GM12878 (cell line): ENCODE results near the gene LRSAM1. TPM values are rescaled to one million over a fixed set of nuclear protein-coding genes. Genes with fewer than 3 reads are reported as not detected.

Experiments used
- ATAC-seq: fragments of 200-7000 bp; cut with Tn5 transposase; 3 replicates; pipeline ENCODE4 v1.9.1; 2020; ENCODE audit warnings: mild to moderate bottlenecking, moderate library complexity
- BruUV-seq: library from RNA; stranded (reverse); fragments of 400-500 nt; replicated peaks from 2 replicates; lab custom pipeline; 2021; lab: Mats Ljungman, UMichigan
- CTCF ChIA-PET: fragments of 300-600 bp; sonication (Branson Sonifier 250); formaldehyde crosslinking; extraction: SDS; loops from one replicate; lab custom pipeline; 2021; ENCODE audit warnings: inconsistent platforms; lab: Yijun Ruan, JAX
- POLR2A ChIA-PET: fragments of 350-600 bp; formaldehyde crosslinking; extraction: SDS; loops from one replicate; lab custom pipeline; 2021; ENCODE audit warnings: inconsistent platforms; lab: Charles Lee
- RAD21 ChIA-PET: fragments of 300-600 bp; sonication (Branson Sonifier 250); formaldehyde crosslinking; loops from one replicate; lab custom pipeline; 2023; ENCODE audit warnings: antibody characterized with exemption; ENCODE audit not compliant: unreplicated experiment; lab: Charles Lee
- SMC1A ChIA-PET: fragments of 300-600 bp; sonication (Branson Sonifier 250); formaldehyde crosslinking; loops from one replicate; lab custom pipeline; 2023; ENCODE audit not compliant: unreplicated experiment, uncharacterized antibody; lab: Charles Lee
- DNase-seq: peaks from one replicate; pipeline ENCODE4 v3.0.0-alpha.2; 2011; ENCODE audit warnings: low read depth, low spot score
- FAIRE-seq: peaks from 3 replicates; lab custom pipeline; 2011; peaks lifted over from hg19 to GRCh38; lab: Jason Lieb, UNC
- H2AFZ ChIP-seq: 2 replicates; pipeline ENCODE4 v1.6.0; 2011; ENCODE audit warnings: low read depth, low read length, control low read depth; ENCODE audit not compliant: control insufficient read depth
- H3K27ac ChIP-seq: 2 replicates; pipeline ENCODE4 v1.5.1; 2011; ENCODE audit warnings: control low read depth; ENCODE audit not compliant: control insufficient read depth, insufficient read depth
- H3K27me3 ChIP-seq, 2 experiments: replicated peaks in 1 of 2; 2 replicates each; pipeline versions ENCODE4 v1.6.0 to v1.6.1; 2011; ENCODE audit warnings: low read length in 1 of 2; ENCODE audit not compliant: control insufficient read depth in 2 of 2, insufficient read depth in 2 of 2
- H3K36me3 ChIP-seq, 2 experiments: 2 replicates each; pipeline ENCODE4 v1.5.1; 2011; ENCODE audit warnings: low read length in 1 of 2; ENCODE audit not compliant: control insufficient read depth in 2 of 2, insufficient read depth in 2 of 2
- H3K4me1 ChIP-seq: 2 replicates; pipeline ENCODE4 v1.6.1; 2011; ENCODE audit warnings: mild to moderate bottlenecking, low read length, moderate library complexity, mixed read lengths; ENCODE audit not compliant: control insufficient read depth, insufficient read depth
- H3K4me2 ChIP-seq: 2 replicates; pipeline ENCODE4 v1.6.0; 2011; ENCODE audit warnings: control low read depth; ENCODE audit not compliant: control insufficient read depth, insufficient read depth
- H3K4me3 ChIP-seq: fragments of 200-600 bp; sonication (generic); 2 replicates; pipeline ENCODE4 v1.5.1; 2016
- H3K79me2 ChIP-seq: 2 replicates; pipeline ENCODE4 v1.6.0; 2011; ENCODE audit warnings: low read length; ENCODE audit not compliant: control insufficient read depth, insufficient read depth
- H3K9ac ChIP-seq: 2 replicates; pipeline ENCODE4 v1.8.0; 2011; ENCODE audit warnings: low read length, control low read depth, mixed read lengths; ENCODE audit not compliant: control insufficient read depth, insufficient read depth
- H3K9me3 ChIP-seq: replicated peaks from 3 replicates; pipeline ENCODE4 v1.5.1; 2011; ENCODE audit warnings: mild to moderate bottlenecking, low read length; ENCODE audit not compliant: control insufficient read depth, insufficient read depth
- H4K20me1 ChIP-seq: 2 replicates; pipeline ENCODE4 v1.6.0; 2011; ENCODE audit not compliant: control insufficient read depth, insufficient read depth
- CEBPB ChIP-seq, 2 experiments: fragments of 150-350 bp in 1 of 2; IDR thresholded peaks; 2 replicates each; pipeline ENCODE4 v1.6.1; 2012 to 2014; ENCODE audit warnings: low read depth in 2 of 2, low read length in 2 of 2, borderline replicate concordance in 1 of 2, inconsistent platforms in 1 of 2
- DPF2 ChIP-seq: fragments of 450-650 bp; IDR thresholded peaks from 2 replicates; pipeline ENCODE4 v1.6.1; 2017; ENCODE audit warnings: mild to moderate bottlenecking
- EZH2 ChIP-seq: IDR thresholded peaks from 2 replicates; pipeline ENCODE4 v1.6.1; 2012; ENCODE audit warnings: low read depth, mild to moderate bottlenecking, control low read depth, inconsistent platforms, low read length, borderline replicate concordance; ENCODE audit not compliant: control insufficient read depth
- IKZF1 ChIP-seq: fragments of 450-650 bp; conservative IDR thresholded peaks from 2 replicates; pipeline ENCODE4 v1.6.1; 2017; ENCODE audit warnings: antibody characterized with exemption, mild to moderate bottlenecking
- IKZF2 ChIP-seq, 2 experiments: fragments of 450-650 bp; IDR thresholded peaks; 2 replicates each; pipeline ENCODE4 v1.6.1; 2017; ENCODE audit warnings: mild to moderate bottlenecking in 2 of 2, moderate library complexity in 2 of 2
- MYB ChIP-seq: fragments of 150-350 bp; IDR thresholded peaks from 2 replicates; pipeline ENCODE4 v1.6.1; 2014; ENCODE audit warnings: mild to moderate bottlenecking, low read depth, low read length, borderline replicate concordance
- NFXL1 ChIP-seq: fragments of 450-650 bp; IDR thresholded peaks from 2 replicates; pipeline ENCODE4 v1.6.1; 2017; ENCODE audit warnings: antibody characterized with exemption, mild to moderate bottlenecking, borderline replicate concordance
- POLR2AphosphoS5 ChIP-seq: IDR thresholded peaks from 2 replicates; pipeline ENCODE4 v1.6.1; 2011; ENCODE audit warnings: mild to moderate bottlenecking, low read length, inconsistent platforms
- POU2F2 ChIP-seq: IDR thresholded peaks from 3 replicates; pipeline ENCODE4 v1.6.1; 2011; ENCODE audit warnings: low read depth, mild to moderate bottlenecking, low read length, borderline replicate concordance
- RB1 ChIP-seq: fragments of 450-650 bp; formaldehyde crosslinking; IDR thresholded peaks from 2 replicates; pipeline ENCODE4 v1.6.1; 2017; ENCODE audit warnings: mild to moderate bottlenecking, borderline replicate concordance
- RELA ChIP-seq: fragments of 450-650 bp; IDR thresholded peaks from 2 replicates; pipeline ENCODE4 v1.8.0; 2014; ENCODE audit warnings: borderline replicate concordance; ENCODE audit not compliant: partially characterized antibody
- SUPT20H ChIP-seq: IDR thresholded peaks from 2 replicates; pipeline ENCODE4 v1.6.1; 2011; ENCODE audit warnings: low read depth, mild to moderate bottlenecking, low read length, moderate library complexity, borderline replicate concordance; ENCODE audit not compliant: control insufficient read depth
- TAF1 ChIP-seq: IDR thresholded peaks from 2 replicates; pipeline ENCODE4 v1.6.1; 2011; ENCODE audit warnings: mild to moderate bottlenecking, low read depth, low read length, borderline replicate concordance
- USF2 ChIP-seq: IDR thresholded peaks from 2 replicates; pipeline ENCODE4 v1.6.1; 2011; ENCODE audit warnings: low read depth, low read length, improper control_type of control experiment, borderline replicate concordance
- ZBED1 ChIP-seq: IDR thresholded peaks from 2 replicates; pipeline ENCODE4 v1.6.1; 2016; ENCODE audit warnings: borderline replicate concordance
- ZBTB11 ChIP-seq: fragments of 450-650 bp; formaldehyde crosslinking; IDR thresholded peaks from 2 replicates; pipeline ENCODE4 v1.5.0; 2022; ENCODE audit warnings: mild to moderate bottlenecking, missing genetic modification characterization
- WGBS: methylation state at CpG from one replicate; pipeline ENCODE4 v1.1.6; 2016; ENCODE audit warnings: low lambda C conversion rate; ENCODE audit not compliant: insufficient replicate concordance, insufficient coverage; ENCODE audit errors: missing lambda C conversion rate; 5-methylcytosine and 5-hydroxymethylcytosine counted together
- in situ Hi-C: fragments of 300-500 bp; cut with MboI; formaldehyde crosslinking; loops from 9 replicates; pipeline ENCODE4 v1.14.3; 2018; ENCODE audit warnings: mixed read lengths
- intact Hi-C: fragments of 100-400 bp; cut with micrococcal nuclease; formaldehyde crosslinking; loops from one replicate; pipeline ENCODE4 v1.14.2; 2022; ENCODE audit not compliant: unreplicated experiment
- polyA plus RNA-seq, 11 experiments: library from polyadenylated mRNA; depleted of rRNA in 4 of 11; unstranded in 6 of 11; stranded (reverse) in 5 of 11; fragments of >200 nt; fragmentation: Nextera tagmentation in 4 of 11; fragmentation: Illumina TruSeq in 1 of 11; extraction: Ambion mirVana in 4 of 11; extraction: Trizol in 1 of 11; gene quantifications; 1 replicate in 1 of 11; 2 replicates in 10 of 11; pipeline versions ENCODE4 v1.2.1 to v1.2.3, GENCODE V29; 2011 to 2016; ENCODE audit warnings: inconsistent platforms in 2 of 11, missing spikeins in 2 of 11, low read depth in 1 of 11
- total RNA-seq, 4 experiments: library from RNA; depleted of rRNA in 3 of 4; stranded (reverse); fragments of >200 nt in 3 of 4; fragmentation: Illumina TruSeq in 1 of 4; extraction: Trizol in 1 of 4; gene quantifications; 2 replicates each; pipeline versions ENCODE4 v1.2.1 to v1.2.3, GENCODE V29; 2013 to 2021

Gene LRSAM1
- total and polyA plus RNA-seq, 10 of the 15 experiments (the other 5 are each of a cell fraction or from before 2014, with no cell fraction given), result 0.14 to 23.4 (median 11.7) TPM

GRCh38 chr9:127444283-127444920 lies 6.9 kb upstream of the LRSAM1 start (continued):
- no peak for TF ChIP-seq USF2
- TF ChIP-seq, all 136 proteins: peak for 0

GRCh38 chr9:127444921-127445850 lies 6.1 kb upstream of the LRSAM1 start:
- ATAC-seq (peak; percentile 6), FAIRE-seq (no peak), DNase-seq (no peak)
- WGBS, result 90% methylated on average over 15 of the region's 15 CpGs
- ChIA-PET POLR2A (interaction anchor here (0.7 to 1.1 kb wide), 3 partner anchors 8 to 21 kb away, joined by 3 read pairs; partner anchors contain the start of gene ZNF79), SMC1A (interaction anchor here (0.8 kb wide), 1 partner anchor 10 kb away, joined by 3 read pairs; no protein-coding TSS in a partner anchor), CTCF (no interaction called here), RAD21 (no interaction called here)
- H3K4me2 ChIP-seq, result no peak overlapping the region
- intact Hi-C loops, result no loop called here
- no peak overlapping the region for H3K27ac ChIP-seq
- peaks cover 11% of the 10 kb centered on the region for H4K20me1 ChIP-seq
- H3K36me3 ChIP-seq, result peaks cover 23 to 66% of the 10 kb centered on the region in 2 experiments
- H3K4me1 ChIP-seq, result no peaks in the 10 kb centered on the region
- in situ Hi-C loops, result no loop called here
- no peak overlapping the region for H2AFZ ChIP-seq
- TSS peak; percentile 57 for BruUV-seq
- peaks cover 27% of the 10 kb centered on the region for H3K79me2 ChIP-seq
- no peaks in the 10 kb centered on the region for H3K27me3 ChIP-seq
- no peak overlapping the region for H3K9ac ChIP-seq
- H3K4me3 ChIP-seq, result no peak overlapping the region
- peaks cover 11% of the 10 kb centered on the region for H3K9me3 ChIP-seq
- TF ChIP-seq SUPT20H (no peak), RB1 (no peak), IKZF2 (IDR thresholded peaks at IDR 0.05) (no peak), NFXL1 (no peak), MYB (no peak), ZBTB11 (CRISPR knock-in tag) (0 out of 2 replicates have a peak, but pooled peaks have one; percentile 7), IKZF1 (no peak), EZH2 (no peak), RELA (no peak), POU2F2 (peak; percentile 30; the same call in 1 of the 3 replicates), POLR2AphosphoS5 (0 out of 2 replicates have a peak, but pooled peaks have one; percentile 48), TAF1 (no peak), ZBED1 (0 out of 2 replicates have a peak, but pooled peaks have one; percentile 56), CEBPB (IDR thresholded peaks at IDR 0.05; ENCODE audit: borderline replicate concordance in 1 of 2, low read depth in 2 of 2, low read length in 2 of 2) (no peak), DPF2 (no peak)
